IMR-90 (cell line): ENCODE results near the gene AQP9. TPM values are rescaled to one million over a fixed set of nuclear protein-coding genes. Genes with fewer than 3 reads are reported as not detected.

Experiments
- ATAC-seq: fragments of 200-7000 bp; cut with Tn5 transposase; 2 replicates; pipeline ENCODE4 v1.9.1; 2020; ENCODE audit warnings: low read depth, mild to moderate bottlenecking, moderate library complexity
- BruUV-seq: library from RNA; stranded (reverse); fragments of 400-500 nt; replicated peaks from 2 replicates; lab custom pipeline; 2021; lab: Mats Ljungman, UMichigan
- CTCF ChIA-PET: fragments of 300-600 bp; formaldehyde crosslinking; extraction: SDS; loops from one replicate; lab custom pipeline; 2021; ENCODE audit warnings: antibody characterized with exemption; lab: Yijun Ruan, JAX
- POLR2A ChIA-PET: fragments of 300-600 bp; sonication (Branson Sonifier 250); formaldehyde crosslinking; loops from one replicate; lab custom pipeline; 2022; ENCODE audit warnings: antibody characterized with exemption; ENCODE audit not compliant: unreplicated experiment; lab: Charles Lee
- DNase-seq: peaks from one replicate; pipeline ENCODE4 v3.0.0; 2013
- H2AFZ ChIP-seq: replicated peaks from 2 replicates; pipeline ENCODE3; 2013; ENCODE audit warnings: low read length, mild to moderate bottlenecking; ENCODE audit not compliant: poor library complexity
- H2AK5ac ChIP-seq: 2 replicates; pipeline ENCODE4 v1.6.1; 2013; ENCODE audit warnings: low read depth, low read length, inconsistent platforms
- H2AK9ac ChIP-seq: replicated peaks from 2 replicates; pipeline ENCODE3; 2013; ENCODE audit warnings: mild to moderate bottlenecking, low read depth, low read length, moderate library complexity; ENCODE audit not compliant: poor library complexity
- H2BK120ac ChIP-seq: 2 replicates; pipeline ENCODE4 v1.6.1; 2013; ENCODE audit warnings: low read depth, low read length, inconsistent platforms
- H2BK15ac ChIP-seq: 3 replicates; pipeline ENCODE4 v1.6.1; 2013; ENCODE audit warnings: low read depth, low read length, inconsistent platforms
- H2BK20ac ChIP-seq: 2 replicates; pipeline ENCODE4 v1.6.1; 2013; ENCODE audit warnings: low read depth, mild to moderate bottlenecking, inconsistent platforms, low read length, moderate library complexity
- H2BK5ac ChIP-seq: 2 replicates; pipeline ENCODE4 v1.6.1; 2013; ENCODE audit warnings: mild to moderate bottlenecking, low read depth, low read length, inconsistent platforms; ENCODE audit not compliant: poor library complexity, severe bottlenecking
- H3K14ac ChIP-seq: replicated peaks from 2 replicates; pipeline ENCODE4 v1.6.1; 2013; ENCODE audit warnings: low read depth, low read length, inconsistent platforms
- H3K18ac ChIP-seq: 2 replicates; pipeline ENCODE4 v1.6.1; 2013; ENCODE audit warnings: low read depth, low read length, control low read depth
- H3K23ac ChIP-seq: 2 replicates; pipeline ENCODE4 v1.6.1; 2013; ENCODE audit warnings: low read depth, low read length, inconsistent platforms
- H3K27ac ChIP-seq: 2 replicates; pipeline ENCODE4 v1.5.1; 2013; ENCODE audit warnings: mild to moderate bottlenecking, control low read depth, low read length; ENCODE audit not compliant: insufficient read depth
- H3K27me3 ChIP-seq: 2 replicates; pipeline ENCODE4 v1.6.1; 2013; ENCODE audit warnings: low read length; ENCODE audit not compliant: control insufficient read depth, insufficient read depth
- H3K36me3 ChIP-seq: 2 replicates; pipeline ENCODE4 v1.6.1; 2013; ENCODE audit warnings: low read length, mixed read lengths; ENCODE audit not compliant: control insufficient read depth, insufficient read depth
- H3K4ac ChIP-seq: 2 replicates; pipeline ENCODE4 v1.6.1; 2013; ENCODE audit warnings: low read depth, low read length, inconsistent platforms
- H3K4me1 ChIP-seq: 2 replicates; pipeline ENCODE4 v1.6.1; 2013; ENCODE audit warnings: low read length, mixed read lengths; ENCODE audit not compliant: control insufficient read depth, insufficient read depth
- H3K4me2 ChIP-seq: 2 replicates; pipeline ENCODE4 v1.6.1; 2013; ENCODE audit warnings: low read depth, mild to moderate bottlenecking, control low read depth, low read length, moderate library complexity
- H3K4me3 ChIP-seq: 2 replicates; pipeline ENCODE4 v1.5.1; 2013; ENCODE audit warnings: low read depth, mild to moderate bottlenecking, control low read depth, low read length, moderate library complexity; ENCODE audit not compliant: insufficient read depth
- H3K56ac ChIP-seq: 2 replicates; pipeline ENCODE4 v1.6.1; 2013; ENCODE audit warnings: low read length, inconsistent platforms; ENCODE audit not compliant: insufficient read depth; ENCODE audit errors: extremely low read depth
- H3K79me1 ChIP-seq, 2 experiments: 2 replicates each; pipeline ENCODE4 v1.6.1; 2013; ENCODE audit warnings: low read length in 2 of 2, inconsistent platforms in 1 of 2, low read depth in 1 of 2
- H3K9ac ChIP-seq: 2 replicates; pipeline ENCODE4 v1.6.1; 2013; ENCODE audit warnings: low read depth, low read length, control low read depth
- H3K9me1 ChIP-seq: 2 replicates; pipeline ENCODE4 v1.6.1; 2013; ENCODE audit warnings: low read length, inconsistent platforms; ENCODE audit not compliant: insufficient read depth
- H3K9me3 ChIP-seq: 2 replicates; pipeline ENCODE4 v1.6.1; 2013; ENCODE audit warnings: low read length; ENCODE audit not compliant: control insufficient read depth, insufficient read depth
- H4K20me1 ChIP-seq: 2 replicates; pipeline ENCODE4 v1.6.1; 2013; ENCODE audit warnings: low read length, inconsistent platforms; ENCODE audit not compliant: insufficient read depth
- H4K5ac ChIP-seq: 2 replicates; pipeline ENCODE4 v1.6.1; 2013; ENCODE audit warnings: mild to moderate bottlenecking, low read depth, low read length, control low read depth
- H4K8ac ChIP-seq, 2 experiments: 2 replicates each; pipeline ENCODE4 v1.6.1; 2013; ENCODE audit warnings: low read depth in 2 of 2, low read length in 2 of 2, control low read depth in 1 of 2, inconsistent platforms in 1 of 2
- H4K91ac ChIP-seq: 2 replicates; pipeline ENCODE4 v1.6.1; 2013; ENCODE audit warnings: low read depth, low read length, inconsistent platforms; ENCODE audit not compliant: insufficient read depth
- BHLHE40 ChIP-seq: fragments of 150-350 bp; IDR thresholded peaks from 2 replicates; pipeline ENCODE4 v1.6.1; 2016; ENCODE audit warnings: mild to moderate bottlenecking, low read depth, low read length
- CEBPB ChIP-seq: IDR thresholded peaks from 2 replicates; pipeline ENCODE4 v1.6.1; 2012; ENCODE audit warnings: low read depth, low read length, improper control_type of control experiment
- ELK1 ChIP-seq: fragments of 150-350 bp; IDR thresholded peaks from 2 replicates; pipeline ENCODE4 v1.6.1; 2016; ENCODE audit warnings: low read depth, mild to moderate bottlenecking, low read length, moderate library complexity, borderline replicate concordance
- MAFK ChIP-seq: IDR thresholded peaks from 2 replicates; pipeline ENCODE4 v1.6.1; 2012; ENCODE audit warnings: low read depth, low read length, improper control_type of control experiment
- NFE2L2 ChIP-seq: fragments of 150-350 bp; IDR thresholded peaks from 2 replicates; pipeline ENCODE4 v1.6.1; 2016; ENCODE audit warnings: low read depth, mild to moderate bottlenecking, low read length
- POLR2A ChIP-seq: IDR thresholded peaks from 2 replicates; pipeline ENCODE4 v1.6.1; 2012; ENCODE audit warnings: mild to moderate bottlenecking, low read depth, low read length
- RAD21 ChIP-seq: IDR thresholded peaks from 2 replicates; pipeline ENCODE4 v1.6.1; 2012; ENCODE audit warnings: low read length, improper control_type of control experiment
- RFX5 ChIP-seq: IDR thresholded peaks from 2 replicates; pipeline ENCODE4 v1.8.0; 2012; ENCODE audit warnings: low read depth, mild to moderate bottlenecking, low read length, moderate library complexity
- SMC3 ChIP-seq: fragments of 150-350 bp; IDR thresholded peaks from 2 replicates; pipeline ENCODE4 v1.6.1; 2016; ENCODE audit warnings: low read depth, mild to moderate bottlenecking, antibody characterized with exemption, low read length, moderate library complexity
- WGBS, 2 experiments: methylation state at CpG; one replicate each; pipeline versions ENCODE4 v1.1.5 to v1.1.7; 2013; ENCODE audit warnings: missing lambda C conversion rate in 2 of 2; ENCODE audit not compliant: insufficient read length in 1 of 2; ENCODE audit errors: extremely low coverage in 2 of 2; 5-methylcytosine and 5-hydroxymethylcytosine counted together
- dilution Hi-C: fragments of 300-500 bp; cut with HindIII; formaldehyde crosslinking; loops from one replicate; pipeline ENCODE4 v1.14.3; 2018; ENCODE audit warnings: low sequenced_read_pairs; ENCODE audit not compliant: unreplicated experiment
- in situ Hi-C: fragments of 300-500 bp; cut with MboI; formaldehyde crosslinking; loops from 3 replicates; pipeline ENCODE4 v1.14.3; 2019; ENCODE audit warnings: low sequenced_read_pairs, inconsistent platforms, mixed read lengths
- intact Hi-C: fragments of 100-400 bp; cut with micrococcal nuclease; formaldehyde crosslinking; loops from 2 replicates; pipeline ENCODE4 v1.10.0; 2022
- polyA plus RNA-seq, 3 experiments: library from polyadenylated mRNA; depleted of rRNA; stranded (reverse); fragments of >200 nt; gene quantifications; 2 replicates each; pipeline ENCODE4 v1.2.3, GENCODE V29; 2012; ENCODE audit warnings: low replicate concordance in 1 of 3
- total RNA-seq: library from RNA; depleted of rRNA; stranded (reverse); fragments of >200 nt; gene quantifications from 2 replicates; pipeline ENCODE4 v1.2.3, GENCODE V29; 2012

Gene AQP9
- total and polyA plus RNA-seq, 2 of the 4 experiments (the other 2 are of a cell fraction): not detected

GRCh38 chr15:58117619-58118018 is 20.6 kb upstream of the AQP9 start:
- no peak overlapping the region for H3K27ac ChIP-seq
- H2BK120ac ChIP-seq: no peak overlapping the region
- no peaks in the 10 kb centered on the region for H3K4me1 ChIP-seq
- H2AK5ac ChIP-seq: no peak overlapping the region
- no peak overlapping the region for H3K9ac ChIP-seq
- H3K4ac ChIP-seq: no peak overlapping the region
- ChIA-PET POLR2A (no interaction called here), CTCF (interaction anchor here (0.6 kb wide), 1 partner anchor 67 kb away, joined by 3 read pairs; no protein-coding TSS in a partner anchor)
- in situ Hi-C loops: no loop called here
- no peaks in the 10 kb centered on the region for H3K79me1 ChIP-seq
- H3K36me3 ChIP-seq: no peaks in the 10 kb centered on the region
- H4K20me1 ChIP-seq: no peaks in the 10 kb centered on the region
- no peak overlapping the region for H3K14ac ChIP-seq
- H4K91ac ChIP-seq: no peak overlapping the region
- no peak overlapping the region for H2BK5ac ChIP-seq
- no peak for TF ChIP-seq POLR2A
- no peak for TF ChIP-seq RAD21
- no peak for TF ChIP-seq NFE2L2
- TF ChIP-seq SMC3: no peak
- TF ChIP-seq BHLHE40: no peak
- no peak for TF ChIP-seq RFX5
- no peak for TF ChIP-seq ELK1
- no peak for TF ChIP-seq CEBPB
- no peak for TF ChIP-seq MAFK
- H3K27me3 ChIP-seq: no peaks in the 10 kb centered on the region; the same call in 1 of the 2 replicates
- no peak overlapping the region for H4K5ac ChIP-seq
- DNase-seq (no peak), ATAC-seq (no peak)
- no peak overlapping the region for H4K8ac ChIP-seq
- no peak overlapping the region for H3K23ac ChIP-seq
- no peaks in the 10 kb centered on the region for H3K9me1 ChIP-seq
- H3K4me3 ChIP-seq: no peak overlapping the region
- no CpG with 5 or more reads among the region's 1 CpG for WGBS, 2 experiments
- dilution Hi-C loops: no loop called here
- H2AK9ac ChIP-seq: no peak overlapping the region
- no TSS peak for BruUV-seq
- intact Hi-C loops: no loop called here
- no peak overlapping the region for H2BK20ac ChIP-seq
- H2BK15ac ChIP-seq: no peak overlapping the region
- no peak overlapping the region for H3K18ac ChIP-seq
- H3K4me2 ChIP-seq: no peak overlapping the region
- H3K9me3 ChIP-seq: no peaks in the 10 kb centered on the region
- H2AFZ ChIP-seq: no peak overlapping the region
- H3K56ac ChIP-seq: no peak overlapping the region
